ENCODE results near the gene B3GNT4.

The B3GNT4 gene

GRCh38 chr12:122161682-122162081 lies 41.8 kb upstream of the B3GNT4 start:
- no peak overlapping the region for H3K27ac Mint-ChIP-seq
- H3K27me3 Mint-ChIP-seq (ENCODE audit: low read depth, poor library complexity): no peaks in the 10 kb centered on the region
- peaks cover 4% of the 10 kb centered on the region for H3K4me1 Mint-ChIP-seq
- no peak overlapping the region for H3K4me3 Mint-ChIP-seq
- H3K9me3 Mint-ChIP-seq: peaks cover 7% of the 10 kb centered on the region
- H3K36me3 Mint-ChIP-seq (ENCODE audit: low read depth): no peaks in the 10 kb centered on the region
- no peak for TF ChIP-seq CTCF (IDR thresholded peaks at IDR 0.05)
- no peak for DNase-seq

- no peak overlapping the region for H3K4me3 Mint-ChIP-seq
- H3K27ac Mint-ChIP-seq: no peak overlapping the region
- peaks cover 7% of the 10 kb centered on the region for H3K9me3 Mint-ChIP-seq
- no peaks in the 10 kb centered on the region for H3K36me3 Mint-ChIP-seq (ENCODE audit: low read depth)
- H3K4me1 Mint-ChIP-seq: peaks cover 10% of the 10 kb centered on the region
- DNase-seq: no peak
- no peaks in the 10 kb centered on the region for H3K27me3 Mint-ChIP-seq (ENCODE audit: low read depth, poor library complexity)
- TF ChIP-seq CTCF (IDR thresholded peaks at IDR 0.05): no peak
These were observed 40.5 kb upstream of the B3GNT4 start for GRCh38 chr12:122162976-122163375.

DNA sequence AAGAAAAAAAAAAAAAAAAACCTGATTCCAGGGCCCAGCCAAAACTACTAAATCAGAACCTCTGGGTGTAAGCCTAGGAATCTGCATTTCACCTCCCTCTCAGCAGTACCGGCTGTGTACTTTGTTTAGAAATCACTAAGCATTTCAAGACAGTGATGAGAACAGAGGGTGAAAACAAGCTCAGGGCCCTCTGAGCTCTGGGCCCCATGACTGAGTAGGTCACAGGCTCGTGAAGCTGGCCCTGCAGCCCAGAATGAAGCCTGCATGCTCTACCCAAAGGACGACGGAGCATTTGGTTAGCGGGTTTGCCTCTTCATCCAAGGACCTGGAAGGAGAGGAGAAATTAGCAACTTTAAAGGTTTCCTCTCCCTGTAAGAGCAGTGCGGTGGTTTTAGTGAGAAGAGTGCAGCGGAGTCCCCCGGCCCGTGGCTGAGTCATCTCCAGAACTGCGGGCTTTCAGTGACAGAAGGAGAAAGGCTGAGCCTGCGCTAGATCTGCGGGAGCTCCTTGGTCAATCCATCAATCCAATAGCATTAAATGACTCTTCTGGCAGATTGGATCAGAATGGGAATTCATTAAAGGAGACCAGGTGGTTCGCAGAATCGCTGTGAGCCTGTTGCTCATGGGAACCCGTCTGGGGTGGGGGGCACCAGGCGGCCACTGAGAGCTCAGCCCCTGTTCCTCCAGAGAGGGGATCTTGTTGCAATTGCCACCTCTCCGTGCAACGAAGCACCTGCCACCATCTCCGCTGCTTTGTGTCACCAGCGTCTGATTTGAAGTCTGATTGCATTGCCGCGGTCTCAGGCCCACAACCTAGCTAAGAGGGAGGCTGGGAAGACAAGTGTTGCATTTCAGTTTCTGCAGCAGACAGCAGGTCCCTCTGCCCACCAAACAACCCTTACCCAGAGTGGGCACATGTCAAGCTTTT lies 36.8 kb upstream of the B3GNT4 start:
- TF ChIP-seq CTCF (IDR thresholded peaks at IDR 0.05): no peak
- Mint-ChIP-seq H3K27me3 (ENCODE audit: low read depth, poor library complexity) (peaks cover 4% of the 10 kb centered on the region), H3K27ac (no peak overlapping the region), H3K36me3 (ENCODE audit: low read depth) (no peaks in the 10 kb centered on the region), H3K4me1 (peaks cover 10% of the 10 kb centered on the region), H3K4me3 (no peak overlapping the region), H3K9me3 (no peaks in the 10 kb centered on the region)
- DNase-seq: no peak

DNA sequence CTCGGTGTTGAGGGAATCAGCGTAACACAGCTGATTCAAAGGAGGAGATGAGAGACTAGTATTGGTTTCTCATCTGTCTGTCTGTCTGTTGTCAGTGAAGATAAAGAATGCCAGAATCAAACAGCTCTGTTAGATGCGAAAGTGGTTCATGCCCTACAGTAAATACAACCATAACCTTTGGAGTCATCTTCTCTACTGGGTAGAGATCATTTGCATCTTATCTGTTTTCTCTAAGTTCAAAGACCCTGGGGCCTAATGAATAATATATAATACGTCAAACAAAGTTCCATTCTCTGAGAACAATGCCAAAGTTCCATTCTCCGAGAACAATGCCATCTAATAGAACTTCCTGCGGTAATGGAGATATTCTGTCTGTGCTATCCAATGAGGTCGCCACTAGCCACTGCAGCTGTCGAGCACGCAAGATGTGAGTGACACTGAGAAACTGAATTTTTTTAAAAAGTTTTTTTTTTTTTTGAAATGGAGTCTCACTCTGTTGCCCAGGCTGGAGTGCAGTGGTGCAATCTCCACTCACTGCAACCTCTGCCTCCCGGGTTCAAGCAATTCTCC lies 36.1 kb upstream of the B3GNT4 start:
- H3K27ac Mint-ChIP-seq: no peak overlapping the region
- no peaks in the 10 kb centered on the region for H3K9me3 Mint-ChIP-seq
- H3K4me3 Mint-ChIP-seq: no peak overlapping the region
- H3K36me3 Mint-ChIP-seq (ENCODE audit: low read depth): no peaks in the 10 kb centered on the region
- H3K27me3 Mint-ChIP-seq (ENCODE audit: low read depth, poor library complexity): peaks cover 4% of the 10 kb centered on the region
- DNase-seq: no peak
- TF ChIP-seq CTCF (IDR thresholded peaks at IDR 0.05): no peak
- peaks cover 12% of the 10 kb centered on the region for H3K4me1 Mint-ChIP-seq

- Mint-ChIP-seq H3K4me3 (no peak overlapping the region), H3K4me1 (peaks cover 17% of the 10 kb centered on the region), H3K27me3 (ENCODE audit: low read depth, poor library complexity) (peaks cover 4% of the 10 kb centered on the region), H3K27ac (no peak overlapping the region), H3K36me3 (ENCODE audit: low read depth) (no peaks in the 10 kb centered on the region), H3K9me3 (no peaks in the 10 kb centered on the region)
- no peak for DNase-seq
- TF ChIP-seq CTCF (IDR thresholded peaks at IDR 0.05): no peak
These were observed 35.0 kb upstream of the B3GNT4 start for GRCh38 chr12:122168492-122168891.
